SH-SY5Y (cell line): ENCODE measurements around the gene ANXA3.

ENCODE experiments used
- GATA2 ChIP-seq: IDR thresholded peaks from 2 replicates; pipeline ENCODE4 v1.6.1; 2011; ENCODE audit warnings: mild to moderate bottlenecking, low read depth, low read length
- GATA3 ChIP-seq: IDR thresholded peaks from 2 replicates; pipeline ENCODE4 v1.6.1; 2011; ENCODE audit warnings: low read depth, mild to moderate bottlenecking, low read length, moderate library complexity

DNA sequence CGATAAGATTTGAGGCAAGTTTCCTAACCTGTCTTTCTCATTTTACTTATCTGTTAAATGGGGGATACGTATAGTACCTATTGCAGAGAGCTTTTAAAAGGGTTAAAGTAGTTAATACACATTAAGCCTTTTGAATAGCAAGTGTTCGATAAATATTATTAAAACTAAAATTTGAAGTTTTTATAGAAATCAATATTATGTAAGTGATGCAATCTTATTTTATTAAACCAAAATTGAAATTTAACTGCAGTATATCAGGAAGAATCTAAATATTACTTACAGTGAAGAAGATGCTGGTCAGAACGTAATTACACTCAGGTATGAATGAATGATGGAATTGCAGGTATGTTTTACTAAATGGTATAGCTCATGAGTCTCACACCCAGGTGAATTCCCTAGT lies 58.0 kb downstream of the ANXA3 start:
- TF ChIP-seq GATA2 (no peak), GATA3 (no peak)
